ENCODE results near the gene SIX5.

The SIX5 gene

DNA sequence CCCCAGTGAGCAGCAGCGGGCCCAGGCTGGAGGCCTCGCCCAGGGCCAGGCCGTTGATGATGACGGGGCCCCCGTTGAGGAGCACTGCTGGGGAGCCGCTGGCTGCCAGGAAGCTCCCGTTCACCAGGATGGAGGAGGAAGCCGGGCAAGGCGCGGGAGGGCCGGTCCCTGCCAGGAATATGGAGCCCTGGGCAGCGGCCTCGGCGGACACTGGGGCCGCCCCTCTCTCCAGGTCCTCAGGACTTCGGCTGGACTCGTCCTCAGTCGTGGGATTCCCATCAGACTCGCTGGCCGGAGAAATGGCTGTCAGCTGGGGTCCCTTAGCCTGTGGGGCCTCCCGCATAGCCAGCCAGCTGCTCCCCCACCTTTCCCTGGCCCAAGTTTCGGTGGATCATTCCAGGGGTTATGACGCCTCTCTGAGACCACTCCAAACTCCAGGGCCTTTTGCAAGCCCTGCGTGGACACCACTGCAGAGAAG is 2.1 kb downstream of the SIX5 start:
- no peak for TF ChIP-seq EZH2 (optimal IDR thresholded peaks at IDR 0.05; ENCODE audit: low read depth, low read length)
- no peak for TF ChIP-seq EZH2phosphoT487 (IDR thresholded peaks at IDR 0.05; ENCODE audit: low read length)
- TF ChIP-seq, protein P1, sequence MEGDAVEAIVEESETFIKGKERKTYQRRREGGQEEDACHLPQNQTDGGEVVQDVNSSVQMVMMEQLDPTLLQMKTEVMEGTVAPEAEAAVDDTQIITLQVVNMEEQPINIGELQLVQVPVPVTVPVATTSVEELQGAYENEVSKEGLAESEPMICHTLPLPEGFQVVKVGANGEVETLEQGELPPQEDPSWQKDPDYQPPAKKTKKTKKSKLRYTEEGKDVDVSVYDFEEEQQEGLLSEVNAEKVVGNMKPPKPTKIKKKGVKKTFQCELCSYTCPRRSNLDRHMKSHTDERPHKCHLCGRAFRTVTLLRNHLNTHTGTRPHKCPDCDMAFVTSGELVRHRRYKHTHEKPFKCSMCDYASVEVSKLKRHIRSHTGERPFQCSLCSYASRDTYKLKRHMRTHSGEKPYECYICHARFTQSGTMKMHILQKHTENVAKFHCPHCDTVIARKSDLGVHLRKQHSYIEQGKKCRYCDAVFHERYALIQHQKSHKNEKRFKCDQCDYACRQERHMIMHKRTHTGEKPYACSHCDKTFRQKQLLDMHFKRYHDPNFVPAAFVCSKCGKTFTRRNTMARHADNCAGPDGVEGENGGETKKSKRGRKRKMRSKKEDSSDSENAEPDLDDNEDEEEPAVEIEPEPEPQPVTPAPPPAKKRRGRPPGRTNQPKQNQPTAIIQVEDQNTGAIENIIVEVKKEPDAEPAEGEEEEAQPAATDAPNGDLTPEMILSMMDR (IDR thresholded peaks at IDR 0.05; ENCODE audit: low read length): no peak

DNA sequence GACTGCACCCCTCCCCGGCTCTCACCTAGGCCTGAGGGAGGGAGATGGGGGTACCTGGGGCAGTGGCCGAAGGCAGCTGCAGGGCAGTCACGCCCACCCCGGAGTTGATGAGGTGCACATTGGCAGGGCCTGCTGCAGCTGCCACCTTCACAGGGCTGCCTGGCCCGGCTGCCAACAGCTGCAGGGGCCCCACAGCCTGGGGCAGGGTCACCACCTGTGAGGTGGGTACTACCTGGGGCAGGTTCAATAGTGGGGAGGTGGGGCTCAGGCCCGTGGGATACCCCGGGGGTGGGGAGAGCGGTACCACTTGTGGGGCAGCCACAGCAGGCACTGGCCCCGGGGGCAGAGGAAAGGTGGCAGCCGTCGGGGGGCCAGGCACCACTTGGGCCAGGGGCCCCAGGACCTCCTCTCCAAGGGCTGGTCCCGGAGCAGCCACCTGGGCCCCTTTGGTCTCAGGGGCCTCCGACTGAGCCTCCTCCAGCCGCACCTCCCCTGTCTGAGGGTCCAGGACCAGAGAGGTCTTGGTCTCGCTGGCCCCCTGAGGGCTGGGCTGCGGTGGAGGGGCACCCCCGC is 2.7 kb downstream of the SIX5 start:
- no peaks in the 10 kb centered on the region for H3K36me3 ChIP-seq (replicated peaks; ENCODE audit: insufficient read depth, low read length)
- H3K4me3 ChIP-seq (ENCODE audit: low read length): no peak overlapping the region
- H3K27ac ChIP-seq (ENCODE audit: low read length): no peak overlapping the region
- H3K79me2 ChIP-seq (ENCODE audit: low read length): no peaks in the 10 kb centered on the region
- peaks cover 5% of the 10 kb centered on the region for H3K4me1 ChIP-seq (ENCODE audit: low read length)
- peaks cover 10% of the 10 kb centered on the region for H3F3A ChIP-seq (ENCODE audit: insufficient read depth, low read length)
- H2AFZ ChIP-seq (ENCODE audit: low read length): no peak overlapping the region
- H3K9me3 ChIP-seq (replicated peaks; ENCODE audit: insufficient read depth, low read length): no peaks in the 10 kb centered on the region
- peaks cover 38% of the 10 kb centered on the region; the same call in 1 of the 2 replicates for H3K27me3 ChIP-seq (replicated peaks; ENCODE audit: insufficient read depth, low read length)
- DNase-seq: no peak
- H3K9me2 ChIP-seq (replicated peaks; ENCODE audit: insufficient read depth, low read length): no peaks in the 10 kb centered on the region
- H3K9ac ChIP-seq (ENCODE audit: low read length): no peak overlapping the region
- no peak overlapping the region for H3K4me2 ChIP-seq (ENCODE audit: low read depth, low read length)
- TF ChIP-seq EZH2phosphoT487 (IDR thresholded peaks at IDR 0.05; ENCODE audit: low read length) (no peak), EZH2 (optimal IDR thresholded peaks at IDR 0.05; ENCODE audit: low read depth, low read length) (no peak)
- TF ChIP-seq, protein P1 (IDR thresholded peaks at IDR 0.05; ENCODE audit: low read length): no peak
- no peaks in the 10 kb centered on the region for H4K20me1 ChIP-seq (ENCODE audit: insufficient read depth, low read length)

More for the DNA sequence above, 2.1 kb downstream of the SIX5 start:
- no peak for DNase-seq
- Histone ChIP-seq H3K9me3 (replicated peaks; ENCODE audit: insufficient read depth, low read length) (no peaks in the 10 kb centered on the region), H3K36me3 (replicated peaks; ENCODE audit: insufficient read depth, low read length) (no peaks in the 10 kb centered on the region), H3F3A (ENCODE audit: insufficient read depth, low read length) (peaks cover 10% of the 10 kb centered on the region), H3K79me2 (ENCODE audit: low read length) (no peaks in the 10 kb centered on the region), H3K27ac (ENCODE audit: low read length) (no peak overlapping the region), H3K4me2 (ENCODE audit: low read depth, low read length) (no peak overlapping the region), H2AFZ (ENCODE audit: low read length) (no peak overlapping the region), H4K20me1 (ENCODE audit: insufficient read depth, low read length) (no peaks in the 10 kb centered on the region), H3K9me2 (replicated peaks; ENCODE audit: insufficient read depth, low read length) (no peaks in the 10 kb centered on the region), H3K9ac (ENCODE audit: low read length) (no peak overlapping the region), H3K4me3 (ENCODE audit: low read length) (no peak overlapping the region), H3K27me3 (replicated peaks; ENCODE audit: insufficient read depth, low read length) (peaks cover 33% of the 10 kb centered on the region; the same call in 1 of the 2 replicates), H3K4me1 (ENCODE audit: low read length) (peaks cover 5% of the 10 kb centered on the region)

DNA sequence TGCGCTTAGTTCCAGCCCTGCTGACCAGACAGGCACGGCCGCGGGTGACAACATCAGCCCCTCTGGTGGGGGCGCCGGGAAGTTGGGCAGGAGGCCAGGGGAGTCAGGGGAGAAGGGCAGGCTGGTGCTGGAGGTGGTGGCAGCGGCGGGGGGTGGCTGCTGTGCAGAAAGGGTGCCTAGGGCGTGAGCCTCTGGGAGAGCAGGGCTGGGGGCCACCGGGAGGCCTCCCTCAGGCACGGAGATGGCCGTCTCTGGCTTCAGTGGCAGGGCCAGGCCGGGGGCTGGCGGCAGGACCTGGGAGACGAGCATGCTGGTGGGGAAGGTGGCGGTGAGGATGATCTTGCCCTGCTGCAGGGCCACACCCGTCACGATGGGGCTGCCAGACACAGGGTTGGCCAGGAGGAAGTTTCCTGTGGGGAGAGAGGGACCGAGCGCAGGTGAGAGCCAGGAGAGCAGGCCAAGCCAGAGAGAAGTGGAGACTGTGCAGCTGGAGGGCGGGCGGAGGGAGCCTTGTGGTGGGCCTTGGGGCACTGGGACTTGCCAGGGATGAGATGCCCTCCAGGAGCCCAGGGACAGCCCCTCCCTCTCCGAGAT is 3.3 kb downstream of the SIX5 start:
- no peak for DNase-seq
- Histone ChIP-seq H3K27ac (ENCODE audit: low read length) (no peak overlapping the region), H3K9me2 (replicated peaks; ENCODE audit: insufficient read depth, low read length) (no peaks in the 10 kb centered on the region), H3K9me3 (replicated peaks; ENCODE audit: insufficient read depth, low read length) (no peaks in the 10 kb centered on the region), H3F3A (ENCODE audit: insufficient read depth, low read length) (peaks cover 10% of the 10 kb centered on the region), H3K36me3 (replicated peaks; ENCODE audit: insufficient read depth, low read length) (no peaks in the 10 kb centered on the region), H2AFZ (ENCODE audit: low read length) (no peak overlapping the region), H4K20me1 (ENCODE audit: insufficient read depth, low read length) (no peaks in the 10 kb centered on the region), H3K79me2 (ENCODE audit: low read length) (no peaks in the 10 kb centered on the region), H3K4me1 (ENCODE audit: low read length) (peaks cover under 1% of the 10 kb centered on the region; the same call in 1 of the 2 replicates), H3K4me2 (ENCODE audit: low read depth, low read length) (no peak overlapping the region), H3K27me3 (replicated peaks; ENCODE audit: insufficient read depth, low read length) (peaks cover 38% of the 10 kb centered on the region; the same call in 1 of the 2 replicates), H3K9ac (ENCODE audit: low read length) (no peak overlapping the region), H3K4me3 (ENCODE audit: low read length) (no peak overlapping the region)
- TF ChIP-seq, protein P1 (IDR thresholded peaks at IDR 0.05; ENCODE audit: low read length): no peak
- TF ChIP-seq EZH2phosphoT487 (IDR thresholded peaks at IDR 0.05; ENCODE audit: low read length): no peak
- TF ChIP-seq EZH2 (optimal IDR thresholded peaks at IDR 0.05; ENCODE audit: low read depth, low read length): no peak

Measured in MM.1S (cell line).